Stimulated activated CD8-positive, alpha-beta memory T cell treated with anti-CD3 and anti-CD28 coated beads, Interleukin-4, amount 100 ng/mL, for 4 hours (primary cell): ENCODE measurements around the gene WBP1.
"Not testable (repeated sequence)": the region's sequence is repeated elsewhere in the genome, so short reads cannot be mapped to it uniquely, and the experiment has no call there.

Experiments
- DNase-seq, 2 donors: peaks; one replicate each; pipeline ENCODE4 v3.0.0-alpha.2; 2020; ENCODE audit warnings: low read depth in 2 of 2, low spot score in 1 of 2

WBP1 gene

GRCh38 chr2:74448771-74449170 is 9.5 kb upstream of the WBP1 start:
- DNase-seq, result no peak

GRCh38 chr2:74450570-74451190 is 7.6 kb upstream of the WBP1 start:
- no peak for DNase-seq

- peak; percentile 94 to 96 for DNase-seq
Observed at GRCh38 chr2:74454654-74455511, 3.4 kb upstream of the WBP1 start, which contains the start of gene INO80B. Gene INO80B, plus strand, starts transcription at chr2:74455087. Its CDS starts 30 bp downstream, at chr2:74455117.

- DNase-seq, result no peak
Observed at GRCh38 chr2:74457129-74457548, 1.1 kb upstream of the WBP1 start.

GRCh38 chr2:74457549-74458131 is 598 bp upstream of the WBP1 start:
- DNase-seq, result peak; percentile 59 to 78

GRCh38 chr2:74458938-74459363 is 713 bp downstream of the WBP1 start:
- no peak for DNase-seq

GRCh38 chr2:74459503-74460118 is 1.4 kb downstream of the WBP1 start:
- DNase-seq, result not testable (repeated sequence)

GRCh38 chr2:74460187-74460586 is 1.9 kb downstream of the WBP1 start:
- not testable (repeated sequence) for DNase-seq

- DNase-seq, result no peak
Observed at GRCh38 chr2:74461187-74462053, 3.2 kb downstream of the WBP1 start.

GRCh38 chr2:74462054-74462785 is 4.0 kb downstream of the WBP1 start:
- DNase-seq, result no peak

- no peak for DNase-seq
Observed at GRCh38 chr2:74462786-74463105, 4.5 kb downstream of the WBP1 start.

GRCh38 chr2:74464406-74464805 is 6.2 kb downstream of the WBP1 start:
- DNase-seq, result no peak

- DNase-seq, result not testable (repeated sequence)
Observed at GRCh38 chr2:74470742-74471141, 12.5 kb downstream of the WBP1 start.

- no peak for DNase-seq
Observed at GRCh38 chr2:74471332-74472065, 13.3 kb downstream of the WBP1 start.

GRCh38 chr2:74472086-74472944 is 14.1 kb downstream of the WBP1 start, which contains the start of gene MRPL53:
Gene MRPL53, minus strand, starts transcription at chr2:74472680. Its CDS starts 20 bp downstream, at chr2:74472660.
- DNase-seq, result peak; percentile 87 to 94

GRCh38 chr2:74472945-74473258 is 14.7 kb downstream of the WBP1 start:
- no peak for DNase-seq

GRCh38 chr2:74474481-74474880 is 16.2 kb downstream of the WBP1 start:
- DNase-seq, result no peak

- no peak for DNase-seq
Observed at GRCh38 chr2:74474899-74475298, 16.7 kb downstream of the WBP1 start.
